Inflammatory macrophage treated with lipopolysaccharide for 4 hours (primary cell): ENCODE results near the gene FAM234B.

Experiments
- DNase-seq: peaks from one replicate; pipeline ENCODE4 v3.0.0-alpha.2; 2020

FAM234B gene

DNA sequence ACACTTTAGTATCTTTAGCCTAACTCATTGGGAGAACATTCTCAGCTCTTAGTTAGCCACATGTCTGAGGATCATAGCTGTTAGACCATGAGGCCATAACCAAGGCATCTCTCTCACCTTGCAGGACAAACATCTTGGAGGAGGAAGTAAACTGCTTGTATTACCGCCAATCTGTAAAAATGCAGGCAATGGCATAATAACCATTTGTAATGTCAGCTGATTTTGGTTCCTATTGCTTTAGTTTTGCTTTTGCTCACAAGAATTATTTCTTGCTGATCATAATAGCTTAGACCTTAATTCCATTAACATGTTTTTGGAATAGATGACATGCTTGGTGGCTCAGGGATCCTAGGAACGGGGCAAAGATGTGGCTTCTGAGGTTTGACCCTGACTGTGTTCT is 75.6 kb downstream of the FAM234B start:
- peak; percentile 60 for DNase-seq

DNA sequence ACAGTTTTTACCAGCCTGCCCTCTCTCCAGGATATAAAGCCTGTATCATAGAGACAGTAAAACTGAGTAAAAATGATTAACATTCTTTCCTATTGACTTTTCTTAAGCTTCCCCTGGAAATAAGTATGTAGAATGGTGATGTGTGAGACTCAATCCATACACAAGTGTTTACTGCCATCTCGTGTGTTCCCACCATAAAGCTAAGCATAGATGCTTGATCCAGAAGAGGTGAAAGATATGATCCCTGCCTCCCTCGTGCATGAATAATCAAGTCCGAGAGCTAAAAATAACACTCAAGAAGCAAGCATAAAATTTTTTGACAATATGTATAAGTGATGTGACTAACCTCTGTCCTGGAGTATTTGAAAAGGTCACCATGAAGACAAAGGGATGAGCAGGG is 76.2 kb downstream of the FAM234B start:
- no peak for DNase-seq

DNA sequence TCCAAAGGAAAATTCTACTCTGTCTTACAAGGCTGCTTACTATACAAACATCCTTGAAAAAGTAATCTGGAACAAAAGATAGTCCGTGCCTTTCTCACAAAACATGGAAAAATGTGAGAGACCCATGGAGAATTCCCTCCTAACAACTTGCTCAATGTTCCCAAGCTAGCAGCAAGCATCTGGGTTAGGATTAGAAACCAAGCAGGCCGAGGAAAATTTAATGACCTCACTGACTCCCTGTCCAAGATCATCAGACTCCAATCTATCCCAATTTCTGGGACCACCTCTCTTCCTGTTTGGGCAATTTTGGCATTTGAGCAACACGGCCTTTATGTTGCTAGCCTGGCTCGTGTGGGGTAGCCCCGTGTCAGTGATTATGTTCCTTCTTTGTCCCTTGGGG is 77.4 kb downstream of the FAM234B start:
- no peak for DNase-seq

DNA sequence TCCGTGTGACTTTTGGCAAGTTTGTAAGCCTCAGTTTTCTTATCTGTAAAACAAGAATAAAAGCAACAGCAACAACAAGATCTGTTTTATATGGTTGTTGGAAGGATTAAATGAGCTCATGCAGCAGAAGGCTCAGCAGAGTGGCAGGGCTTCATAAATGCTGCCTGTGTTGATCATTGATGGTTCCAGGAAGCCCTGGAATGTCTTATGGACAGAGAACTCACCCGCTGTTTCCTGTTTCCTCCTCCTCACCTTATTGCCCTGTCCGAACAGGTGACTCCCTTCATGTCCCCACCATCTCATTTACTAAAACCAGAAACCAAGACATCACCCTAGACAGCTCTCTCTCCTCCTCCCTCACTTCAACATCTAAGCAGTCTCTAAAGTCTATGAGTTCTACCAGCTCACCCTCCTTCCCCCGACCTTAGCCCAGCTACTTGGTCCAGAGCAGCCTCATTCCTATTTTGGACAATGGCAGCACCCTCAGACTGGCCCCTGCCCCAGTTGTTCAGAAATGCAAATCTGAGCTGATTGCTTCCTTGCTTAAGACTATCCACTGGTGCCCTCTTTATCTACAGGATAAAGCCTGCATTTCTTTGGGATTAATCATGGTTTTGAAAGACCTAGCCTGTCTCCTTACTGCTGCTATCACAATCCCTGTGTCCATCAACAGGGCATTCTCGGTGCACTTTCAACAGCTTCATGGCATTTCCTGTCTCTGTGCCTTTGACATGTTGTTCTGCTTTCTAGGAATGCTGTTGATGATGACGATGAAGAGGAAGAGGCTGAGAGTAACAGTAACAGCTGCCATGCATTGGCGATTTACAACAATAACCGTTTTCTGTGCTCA is 80.7 kb downstream of the FAM234B start:
- DNase-seq = no peak

DNA sequence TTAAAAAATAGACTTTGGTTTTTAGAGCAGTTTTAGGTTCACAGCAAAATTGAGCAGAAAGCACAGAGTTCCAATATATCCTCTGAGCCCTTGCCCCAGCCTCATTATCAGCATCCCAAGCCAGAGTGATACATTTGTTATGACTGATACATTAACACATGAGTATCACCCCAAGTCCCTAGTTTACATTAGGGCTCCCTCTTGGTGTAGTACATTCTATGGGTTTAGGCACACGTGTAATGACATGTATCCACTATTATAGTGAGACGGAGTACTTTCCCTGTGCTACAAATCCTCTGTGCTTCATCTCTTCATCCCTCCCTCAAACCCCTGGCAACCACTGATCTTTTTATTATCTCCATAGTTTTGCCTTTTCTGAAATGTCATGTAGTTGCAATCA is 81.8 kb downstream of the FAM234B start:
- DNase-seq = no peak

DNA sequence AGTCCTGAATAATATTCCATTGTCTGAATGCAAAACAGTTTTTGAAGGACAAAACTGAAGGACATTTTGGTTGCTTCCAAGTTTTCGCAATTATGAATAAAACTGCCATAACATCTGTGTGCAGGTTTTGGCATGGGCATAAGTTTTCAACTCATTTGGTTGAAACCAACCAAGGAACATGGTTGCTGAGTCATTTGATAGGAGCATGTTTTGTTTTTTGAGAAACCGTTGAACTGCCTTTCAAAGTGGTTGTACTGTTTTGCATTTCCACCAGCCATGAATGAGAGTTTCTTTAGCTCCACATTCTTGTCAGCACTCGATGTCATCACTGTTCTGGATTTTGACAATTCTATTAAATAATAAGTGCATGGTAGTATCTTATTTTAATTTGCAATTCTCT is 82.3 kb downstream of the FAM234B start:
- no peak for DNase-seq

DNA sequence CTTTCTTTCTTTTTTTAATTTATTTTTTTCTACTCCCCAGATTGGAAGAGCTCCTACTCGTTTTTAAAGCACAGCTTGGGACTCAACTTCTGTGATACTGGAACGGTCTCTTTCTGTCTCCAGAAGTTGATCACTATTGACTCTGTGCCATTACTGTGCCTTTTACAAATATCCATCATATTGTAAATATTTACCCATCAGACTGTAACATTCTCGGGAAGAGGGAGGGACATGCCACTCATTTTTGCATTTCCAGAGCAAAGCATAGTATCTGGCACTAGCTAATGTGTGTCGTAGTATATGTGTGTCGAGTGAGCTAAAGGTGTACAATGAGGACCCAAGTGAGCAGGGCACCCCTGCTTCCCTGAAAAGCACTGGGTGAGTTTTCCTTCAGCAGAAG is 83.3 kb downstream of the FAM234B start:
- DNase-seq = no peak

DNA sequence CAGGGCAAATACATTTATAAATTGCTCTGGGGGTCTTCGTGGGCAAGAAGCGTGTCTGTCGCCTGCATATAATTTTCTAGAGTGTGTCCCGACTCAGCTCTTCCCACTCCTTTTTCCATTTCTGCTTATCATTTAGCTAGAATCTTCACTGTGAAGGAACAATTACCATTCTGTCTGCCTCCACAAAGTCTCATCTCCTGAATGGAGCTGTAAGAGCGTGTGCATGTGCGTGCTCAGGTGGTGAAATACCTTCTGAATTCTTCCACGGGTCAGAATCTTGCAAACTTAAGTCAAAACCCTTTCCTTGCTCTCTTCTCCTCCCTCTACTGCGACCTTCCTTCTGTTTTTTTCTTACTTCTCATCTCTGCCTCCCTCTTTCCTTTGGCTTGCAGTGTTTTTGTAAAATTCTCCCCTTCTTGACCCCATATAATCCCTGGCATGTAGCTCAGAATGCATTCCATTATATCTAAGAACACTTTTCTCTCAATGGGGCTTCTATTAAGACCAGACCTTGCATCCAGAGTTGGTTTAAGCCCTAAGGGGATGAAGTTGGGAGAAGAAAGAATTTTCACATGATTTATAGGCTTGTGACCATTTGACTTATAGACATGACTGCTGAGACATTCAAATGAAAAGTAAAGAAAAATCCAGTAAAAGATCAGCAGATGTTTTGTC is 84.2 kb downstream of the FAM234B start:
- DNase-seq = no peak

DNA sequence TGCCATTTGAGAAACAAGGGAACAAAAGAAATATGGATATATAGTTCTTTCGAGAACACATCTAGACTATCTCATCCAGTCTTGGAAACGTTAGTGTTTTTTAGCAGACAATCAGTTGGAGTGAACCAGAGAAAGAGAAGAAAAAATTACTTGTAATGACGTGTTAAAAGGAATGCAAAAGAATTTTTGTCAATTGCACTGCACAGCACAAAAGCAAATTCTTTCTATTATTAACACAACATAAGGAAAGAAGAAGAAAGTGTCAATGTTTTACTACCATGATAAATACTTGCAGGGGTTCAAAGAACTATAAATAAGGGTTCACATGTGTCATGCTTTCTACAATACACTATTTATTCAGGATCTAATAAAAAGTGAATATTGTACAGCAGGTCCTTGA is 86.8 kb downstream of the FAM234B start:
- DNase-seq = no peak
